ENCODE measurements around the gene PCDHGA1.

Gene PCDHGA1

DNA sequence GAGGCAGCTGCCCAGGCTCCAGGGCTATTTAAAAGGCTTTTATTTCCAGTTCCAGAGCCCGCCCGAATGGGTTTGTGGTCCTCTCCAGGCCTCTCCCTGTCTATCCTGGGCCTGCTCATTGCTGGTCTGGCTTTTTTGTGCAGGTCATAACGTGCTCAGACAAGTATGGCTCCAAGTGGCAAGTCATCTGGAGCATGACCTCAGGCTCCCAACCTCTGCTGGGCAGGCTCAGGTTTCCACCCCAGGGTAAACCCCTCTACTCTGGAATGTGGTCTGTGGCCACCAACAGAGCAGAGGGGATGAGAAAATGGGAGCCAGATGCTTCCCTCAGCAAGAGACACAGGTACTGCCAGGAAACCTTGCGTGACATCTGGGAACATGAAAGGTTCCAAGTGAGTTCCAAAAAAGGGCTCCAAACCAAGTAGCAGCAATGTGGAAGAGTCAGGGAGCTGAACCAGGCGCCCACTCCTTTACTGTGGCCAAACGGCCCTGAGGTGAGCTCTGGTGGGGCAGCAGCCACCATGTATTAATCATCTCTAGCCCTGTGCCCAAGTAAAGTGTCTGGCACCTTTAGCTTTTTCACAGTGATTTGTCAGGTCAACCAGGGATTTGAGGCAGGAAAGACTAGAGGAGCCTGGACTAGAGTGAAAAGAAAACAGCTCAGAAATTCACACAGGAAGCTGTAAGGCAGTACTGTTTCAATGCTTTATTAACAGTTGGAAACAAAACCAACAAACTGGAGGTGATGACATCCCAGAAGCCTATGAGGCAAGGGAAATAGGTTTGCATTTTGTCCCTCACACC is 184.2 kb downstream of the PCDHGA1 start:
- DNase-seq (peak; percentile 31), ATAC-seq (peak; percentile 29)

DNA sequence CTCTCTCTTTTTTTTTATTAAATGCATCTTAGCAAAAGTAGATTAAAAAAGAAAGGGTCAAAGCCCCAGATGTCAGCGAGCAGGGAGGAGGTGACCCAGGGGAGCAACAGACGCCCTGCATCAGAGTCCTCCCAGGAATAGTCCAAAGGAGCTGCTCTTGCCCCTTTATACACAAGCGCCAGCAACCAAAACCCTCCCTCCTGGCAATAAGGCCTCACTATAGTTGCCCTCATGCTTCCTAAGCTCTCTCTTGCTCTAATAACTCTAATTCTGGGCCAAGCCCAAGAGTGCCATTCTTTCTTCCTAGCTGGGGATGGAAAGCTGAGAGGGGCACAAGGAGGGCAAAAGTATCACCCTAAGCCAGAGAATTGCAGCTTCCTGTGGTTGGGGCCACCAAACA is 184.8 kb downstream of the PCDHGA1 start:
- ATAC-seq, result no peak
- no peak for DNase-seq

DNA sequence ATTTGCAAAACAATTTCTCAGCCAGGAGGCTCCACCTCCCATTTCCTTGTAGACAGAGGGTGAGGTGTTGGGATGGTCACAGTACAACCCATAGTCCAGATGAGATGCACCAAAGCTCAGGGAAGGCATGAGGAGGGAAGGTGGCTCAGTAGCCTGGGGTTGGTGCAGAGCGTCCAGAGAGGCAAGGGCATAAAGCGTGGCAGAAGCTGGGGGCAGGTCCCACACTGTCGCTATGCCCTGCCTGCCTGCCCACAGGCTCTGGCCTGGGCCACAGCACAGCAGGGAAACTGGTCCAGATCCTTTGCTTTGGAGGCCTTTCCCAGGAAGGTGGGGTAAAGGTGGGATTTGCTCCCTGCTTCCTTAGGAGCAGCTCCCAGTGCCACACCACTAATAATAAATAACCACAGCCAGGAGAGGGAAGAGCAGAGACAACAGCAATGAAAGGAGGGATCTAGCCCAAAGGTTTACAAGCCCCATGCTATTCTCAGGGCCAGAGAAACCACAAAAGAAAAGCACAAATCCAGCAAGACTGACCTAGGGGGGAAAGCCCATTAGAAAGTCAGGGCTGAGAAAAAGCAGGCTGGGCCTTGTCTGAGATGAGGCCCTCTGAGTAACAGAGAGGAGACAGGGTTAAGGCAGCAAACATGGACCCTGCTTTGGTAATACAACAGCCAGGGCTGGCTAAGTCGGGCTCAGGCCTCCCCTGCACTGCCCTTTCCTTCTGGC is 185.8 kb downstream of the PCDHGA1 start:
- DNase-seq (no peak), ATAC-seq (no peak)

DNA sequence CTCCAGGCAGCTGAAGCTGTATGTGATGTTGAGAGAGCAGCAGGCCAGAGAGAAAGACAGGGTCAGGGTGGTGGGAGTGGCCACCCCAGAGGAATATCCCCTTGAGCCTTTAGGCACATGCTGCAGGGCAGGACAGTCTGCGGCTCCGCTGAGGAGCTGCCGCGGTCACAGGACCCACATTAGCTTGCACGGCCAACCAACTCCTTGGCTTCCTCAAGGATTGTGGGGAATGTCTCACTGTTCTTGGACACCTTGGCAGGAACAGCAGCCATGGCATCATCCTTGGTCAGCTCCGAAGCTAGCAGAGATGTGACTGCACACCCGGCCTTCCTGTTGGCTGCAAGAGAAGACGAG is 186.3 kb downstream of the PCDHGA1 start:
- DNase-seq, result no peak
- no peak for ATAC-seq

DNA sequence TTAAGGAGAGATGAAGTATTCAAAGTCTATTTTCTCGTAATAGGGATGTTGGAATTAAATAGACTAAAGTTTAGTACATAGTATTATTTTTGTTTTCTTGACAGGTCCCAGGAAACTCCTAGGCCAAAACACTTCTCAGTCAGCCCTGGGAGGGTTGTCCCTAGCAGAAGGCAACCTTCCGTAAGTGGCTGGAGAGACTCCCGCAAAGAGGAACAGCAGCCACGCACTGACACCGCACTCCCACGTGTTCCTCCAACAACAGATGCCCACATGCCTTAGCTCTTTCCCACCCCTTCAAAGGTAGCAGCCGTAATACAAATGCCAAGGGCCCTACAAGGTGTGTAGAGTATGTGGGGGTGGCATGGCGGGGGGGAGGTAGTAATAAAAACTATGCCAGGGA is 187.0 kb downstream of the PCDHGA1 start:
- ATAC-seq (no peak), DNase-seq (no peak)

DNA sequence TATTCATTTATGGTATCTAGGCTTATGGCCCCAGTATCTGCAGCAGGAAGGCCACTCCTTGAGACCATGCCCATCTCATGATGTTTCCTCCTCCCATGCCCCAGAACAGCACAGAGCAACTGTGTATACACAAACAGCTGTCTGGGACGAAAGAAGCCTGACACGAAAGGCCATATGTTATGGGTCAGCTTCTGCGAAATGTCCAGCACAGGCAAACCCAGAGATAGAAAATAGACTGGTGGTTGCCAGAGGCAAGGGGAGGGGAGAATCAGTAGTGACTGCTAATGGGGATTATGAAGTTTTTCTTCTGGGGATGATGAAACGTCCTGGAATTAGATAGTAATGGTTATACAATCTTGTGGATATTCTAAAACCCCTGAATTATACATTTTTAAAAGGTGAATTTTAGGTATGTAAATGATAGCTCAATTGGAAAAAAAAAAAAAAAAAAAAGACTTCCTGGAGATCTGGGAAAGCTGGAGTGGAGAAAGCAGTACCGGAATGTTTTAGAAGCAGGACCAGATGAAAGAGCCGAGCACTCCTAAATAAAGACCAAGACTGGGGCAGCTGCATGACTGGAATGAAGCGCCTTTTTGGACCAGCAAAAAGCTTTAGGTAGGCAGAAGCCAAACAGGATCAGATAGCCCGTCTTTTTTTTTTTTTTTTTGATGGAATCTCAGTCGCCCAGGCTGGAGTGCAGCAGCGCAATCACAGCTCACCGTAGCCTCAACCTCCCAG is 187.7 kb downstream of the PCDHGA1 start:
- no peak for ATAC-seq
- DNase-seq, result no peak

DNA sequence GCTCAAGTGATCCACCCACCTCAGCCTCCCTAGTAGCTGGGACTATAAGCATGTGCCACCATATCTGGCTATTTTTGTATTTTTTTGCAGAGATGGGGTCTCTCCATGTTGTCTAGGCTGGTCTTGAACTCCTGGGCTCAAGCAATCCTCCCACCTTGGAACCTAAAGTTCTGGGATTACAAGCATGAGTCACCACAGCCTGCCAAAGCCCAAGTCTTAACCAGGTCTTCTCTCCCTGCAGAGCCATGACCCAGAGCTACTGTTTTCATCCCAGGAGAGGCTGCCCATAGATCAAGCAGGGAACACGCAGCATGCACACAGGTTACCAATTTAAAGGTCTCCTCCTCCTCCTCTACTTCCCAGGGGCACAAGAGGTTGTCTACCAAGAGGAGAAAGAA is 188.3 kb downstream of the PCDHGA1 start:
- DNase-seq, result no peak
- ATAC-seq, result no peak

DNA sequence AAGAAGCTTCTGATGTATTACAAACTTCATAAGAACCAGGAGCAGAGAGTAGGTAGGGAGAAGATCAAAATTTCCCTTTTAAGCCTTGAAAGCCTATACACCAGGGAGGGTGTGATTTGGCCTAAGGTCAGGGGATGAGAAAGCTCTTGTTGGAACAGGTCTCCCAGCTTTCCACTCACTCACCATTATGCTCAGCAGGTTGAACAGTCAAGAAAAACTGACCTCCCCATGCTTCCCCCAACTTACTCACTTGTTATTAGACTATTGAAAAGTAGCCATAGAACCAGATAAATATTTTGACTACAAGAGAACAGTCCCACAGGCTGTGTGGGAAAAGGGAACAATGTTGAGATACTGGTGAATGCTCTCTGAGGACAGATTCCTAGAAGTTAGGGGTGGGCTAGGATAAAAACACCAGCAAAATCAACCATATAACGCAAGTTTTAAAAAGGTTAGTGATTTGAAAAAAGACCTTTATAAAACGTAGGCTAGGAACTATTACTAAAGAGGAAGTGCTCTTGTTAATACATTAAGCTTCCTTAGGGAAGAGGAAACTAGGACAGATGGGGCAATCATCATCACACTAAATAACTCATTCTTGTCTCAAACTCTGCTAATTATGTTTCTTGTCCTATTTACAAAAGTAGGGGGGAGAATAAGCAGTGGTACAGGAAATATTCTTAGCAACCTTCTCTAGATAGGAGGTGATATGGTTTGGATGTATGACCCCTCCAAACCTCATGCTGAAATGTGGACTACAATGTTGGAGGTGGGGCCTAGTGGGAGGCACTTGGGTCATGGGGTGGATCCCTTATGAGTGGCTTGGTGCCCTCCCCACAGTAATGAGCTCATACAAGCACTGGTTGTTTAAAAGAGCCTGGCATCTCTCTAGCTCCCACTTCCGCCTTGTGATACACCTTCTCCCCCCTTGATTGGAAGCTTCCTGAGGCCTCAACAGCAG is 189.6 kb downstream of the PCDHGA1 start:
- ATAC-seq, result no peak
- no peak for DNase-seq

DNA sequence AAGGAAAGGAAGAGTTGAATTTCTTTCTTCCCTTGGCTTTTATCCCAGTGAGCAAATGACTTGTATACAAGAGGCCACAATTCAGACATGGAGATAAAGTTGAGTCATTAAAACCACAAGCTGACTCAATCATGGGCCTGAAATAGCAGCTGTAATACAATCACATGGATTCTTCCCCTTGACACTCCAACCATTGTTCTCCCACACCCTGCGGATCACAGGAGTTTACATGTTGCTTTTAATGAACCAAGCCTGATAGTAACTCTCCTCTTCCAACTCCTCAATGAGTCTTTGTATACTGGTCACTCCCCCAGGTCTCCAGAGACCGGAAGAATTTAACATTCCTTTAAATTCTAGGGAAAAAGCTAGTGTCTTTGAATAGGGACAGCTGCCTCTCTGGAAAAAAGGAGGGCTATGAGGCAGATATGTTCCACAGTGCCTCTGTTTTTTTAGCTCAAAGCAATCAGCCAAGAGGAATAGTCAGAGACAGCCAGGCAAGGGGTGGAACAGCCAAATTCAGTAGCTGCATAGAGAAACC is 191.0 kb downstream of the PCDHGA1 start:
- no peak for DNase-seq
- peak; percentile 75 for ATAC-seq

DNA sequence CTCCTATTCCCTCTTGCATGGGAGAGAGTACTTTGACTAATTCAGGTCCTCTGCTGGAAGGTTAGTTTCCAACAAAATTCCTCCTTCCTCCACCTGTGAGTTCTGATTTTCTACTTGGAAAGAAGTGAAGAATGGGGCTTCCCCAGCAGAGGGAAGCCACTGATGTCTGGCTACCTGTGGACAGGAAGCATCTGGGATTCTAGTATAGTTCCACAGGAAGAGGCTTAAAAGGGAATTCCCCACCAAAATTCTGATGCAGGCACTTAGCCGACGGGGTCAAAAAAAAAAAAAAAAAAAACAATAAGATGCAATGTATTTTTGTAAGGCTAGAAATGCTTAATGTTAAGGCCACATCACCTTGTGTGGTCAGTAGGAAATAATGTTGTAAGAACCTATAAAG is 192.0 kb downstream of the PCDHGA1 start:
- no peak for DNase-seq
- ATAC-seq, result no peak

DNA sequence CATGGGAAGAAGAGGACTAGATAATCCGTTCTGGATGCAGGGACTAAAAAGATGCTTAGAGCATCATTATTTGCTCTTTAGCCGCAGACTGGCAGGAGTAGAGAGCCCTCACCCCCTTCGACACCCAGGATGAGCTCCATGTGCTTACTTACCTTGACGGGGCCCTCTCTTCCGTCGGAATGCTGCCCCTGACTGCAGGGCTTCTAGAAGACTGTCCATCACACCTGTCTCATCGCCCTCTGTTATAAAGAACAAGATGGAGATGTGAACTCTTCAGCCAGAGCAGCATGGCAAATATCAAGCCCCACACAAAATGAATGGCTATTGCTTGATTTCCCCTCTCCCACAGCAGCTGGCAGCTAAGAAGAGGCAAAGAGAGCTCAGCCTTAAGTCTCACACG is 193.7 kb downstream of the PCDHGA1 start:
- DNase-seq (no peak), ATAC-seq (no peak)

DNA sequence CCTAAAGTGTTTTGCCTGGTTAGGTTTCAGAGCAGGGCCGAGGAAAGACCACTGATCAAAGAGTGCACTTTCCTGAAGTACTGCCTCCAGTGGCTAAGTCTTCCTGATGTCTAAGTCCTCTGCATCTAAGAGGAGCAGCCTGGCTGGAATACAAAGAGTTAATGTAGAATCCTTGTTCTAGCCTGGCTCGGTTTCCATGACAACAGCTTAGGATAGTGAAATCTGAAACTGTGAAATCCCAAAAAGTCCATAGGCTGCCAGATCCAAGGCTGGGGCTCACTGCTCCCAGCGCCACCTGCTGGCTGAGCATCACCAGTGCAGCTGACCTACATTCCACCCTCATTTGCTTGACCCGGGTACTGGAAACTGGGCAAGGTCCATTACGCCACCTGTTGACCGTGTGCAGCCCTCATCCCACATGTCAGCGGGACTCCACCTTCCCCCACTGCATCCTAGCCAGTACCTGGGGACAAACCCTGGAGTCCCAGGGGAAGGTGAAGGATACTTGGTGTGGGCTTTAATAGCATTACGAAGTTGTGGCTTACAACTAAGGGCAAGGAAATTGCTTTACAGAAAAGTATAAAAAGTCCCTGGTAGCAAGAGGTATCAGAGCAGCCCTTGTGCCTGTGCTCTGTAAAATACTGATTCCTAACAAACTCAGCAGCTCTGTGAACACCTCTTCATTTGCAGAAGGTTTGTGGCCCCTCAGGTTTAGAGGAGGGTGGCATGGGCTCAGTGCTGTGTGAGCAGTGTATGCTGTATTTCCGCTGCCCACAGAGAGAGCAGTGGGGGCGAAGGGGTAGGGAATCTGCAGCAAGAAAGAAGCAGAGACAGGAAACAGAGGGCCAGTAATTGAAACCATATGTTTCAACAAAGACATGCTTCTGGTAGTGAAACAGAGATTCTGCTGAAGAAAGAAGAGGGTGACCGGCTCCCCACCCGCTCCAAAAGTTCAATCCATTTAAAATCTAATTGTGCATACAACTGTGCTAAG is 194.6 kb downstream of the PCDHGA1 start:
- ATAC-seq, result peak; percentile 70
- DNase-seq, result peak; percentile 59

DNA sequence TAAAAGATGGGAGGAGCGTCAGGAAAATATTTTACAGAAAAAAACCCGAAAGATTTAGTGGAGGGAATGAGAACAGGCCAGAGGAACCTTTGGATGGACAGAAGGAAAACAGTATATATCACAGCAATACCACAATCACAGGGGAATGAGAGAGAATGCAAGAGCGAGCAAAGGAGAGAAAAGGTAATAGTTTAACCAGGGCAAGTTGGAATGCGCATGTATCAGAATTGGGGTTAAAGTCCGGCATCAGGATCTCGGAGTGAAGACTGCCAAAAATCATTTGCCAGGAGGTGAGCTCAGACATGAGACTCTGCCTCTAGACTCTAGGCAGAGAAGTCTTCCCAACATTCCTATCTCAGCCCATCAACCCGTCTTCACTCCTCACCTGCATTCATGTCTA is 195.3 kb downstream of the PCDHGA1 start:
- ATAC-seq (no peak), DNase-seq (no peak)

DNA sequence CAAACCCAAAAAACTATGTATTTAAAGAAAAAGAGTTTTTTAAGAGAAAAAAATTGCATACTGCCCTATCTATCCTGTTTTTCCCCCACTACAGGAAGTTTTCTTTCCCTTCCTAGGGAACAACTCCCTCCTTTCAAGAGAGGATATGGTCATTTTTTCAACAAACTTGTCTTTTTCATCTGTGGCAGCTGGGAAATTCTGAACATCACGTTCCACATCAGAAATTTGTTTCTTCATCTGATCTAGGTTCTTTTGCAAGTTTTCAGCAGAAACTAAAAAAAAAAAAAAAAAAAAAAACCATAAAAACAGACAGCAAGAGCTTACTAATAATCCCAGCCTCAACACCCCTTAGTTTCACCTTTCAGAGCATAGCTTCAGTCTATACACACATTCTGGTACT is 197.1 kb downstream of the PCDHGA1 start:
- ATAC-seq (no peak), DNase-seq (no peak)

DNA sequence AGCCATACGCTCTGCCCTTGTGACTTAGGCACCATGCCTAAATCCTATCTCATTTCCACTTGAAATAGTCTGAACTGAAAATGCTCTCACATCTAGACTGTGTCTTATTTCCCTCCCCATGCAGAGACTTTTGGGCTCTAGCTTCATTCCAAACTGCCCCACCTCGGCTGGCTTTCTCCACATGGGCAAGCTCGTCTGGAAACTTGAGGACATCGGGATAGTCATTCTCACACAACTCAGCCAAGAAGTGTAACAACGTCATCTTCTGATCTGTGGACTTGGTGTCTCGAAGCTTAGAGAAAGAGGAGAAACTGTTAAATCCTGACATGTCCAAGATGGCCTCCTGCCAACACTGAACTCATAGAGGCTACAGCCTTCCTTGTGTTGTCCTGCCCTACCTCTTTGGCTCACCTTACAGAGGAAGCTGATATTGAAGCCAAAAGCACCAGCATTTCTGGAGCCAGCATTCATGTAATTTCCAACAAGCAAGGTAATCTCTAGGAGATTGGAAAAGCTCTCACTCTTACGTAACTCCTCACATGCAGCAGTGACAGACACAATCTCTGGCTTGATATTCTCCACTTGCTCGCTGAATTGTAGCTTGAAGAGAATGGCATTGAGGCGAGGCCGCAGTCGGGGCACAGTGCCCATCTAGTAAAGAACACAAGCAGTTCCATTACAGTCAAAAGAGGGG is 198.1 kb downstream of the PCDHGA1 start:
- ATAC-seq, result no peak
- no peak for DNase-seq

DNA sequence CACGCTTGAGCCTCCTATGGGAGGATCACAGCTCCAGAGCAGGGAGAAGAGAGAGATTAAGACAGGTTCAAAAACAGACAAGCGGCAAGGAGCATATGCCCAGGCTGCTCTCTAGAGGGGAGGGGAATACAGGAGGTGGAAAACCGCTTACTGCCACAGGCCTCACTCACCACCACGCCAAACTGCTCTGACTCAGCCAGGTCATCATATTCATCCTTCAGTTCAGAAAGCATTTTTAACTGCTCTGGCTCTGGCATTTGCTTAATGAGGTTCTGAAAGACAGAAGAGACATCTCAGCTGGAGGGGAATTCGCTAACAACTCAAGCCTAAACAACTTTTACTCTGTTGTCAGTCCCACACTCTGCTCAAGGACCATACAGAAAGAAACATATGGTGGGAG is 198.7 kb downstream of the PCDHGA1 start:
- ATAC-seq (no peak), DNase-seq (no peak)

DNA sequence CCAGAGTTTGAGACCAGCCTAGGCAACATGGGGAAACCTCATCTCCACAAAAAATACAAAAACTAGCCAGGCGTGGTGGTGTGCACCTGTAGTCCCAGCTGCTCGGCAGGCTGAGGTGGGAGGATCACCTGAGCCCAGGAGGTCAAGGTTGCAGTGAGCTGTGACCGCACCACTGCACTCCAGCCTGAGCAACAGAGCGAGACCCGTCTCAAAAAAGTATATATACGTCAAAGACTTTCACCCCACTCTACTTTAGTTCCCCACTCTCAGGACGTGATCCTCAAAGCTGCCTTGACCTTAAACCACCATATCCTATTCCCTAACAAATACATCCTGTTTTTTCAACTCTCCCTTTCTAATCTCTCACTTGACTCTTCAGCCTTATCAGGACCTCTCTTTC is 199.6 kb downstream of the PCDHGA1 start:
- DNase-seq (no peak), ATAC-seq (no peak)

DNA sequence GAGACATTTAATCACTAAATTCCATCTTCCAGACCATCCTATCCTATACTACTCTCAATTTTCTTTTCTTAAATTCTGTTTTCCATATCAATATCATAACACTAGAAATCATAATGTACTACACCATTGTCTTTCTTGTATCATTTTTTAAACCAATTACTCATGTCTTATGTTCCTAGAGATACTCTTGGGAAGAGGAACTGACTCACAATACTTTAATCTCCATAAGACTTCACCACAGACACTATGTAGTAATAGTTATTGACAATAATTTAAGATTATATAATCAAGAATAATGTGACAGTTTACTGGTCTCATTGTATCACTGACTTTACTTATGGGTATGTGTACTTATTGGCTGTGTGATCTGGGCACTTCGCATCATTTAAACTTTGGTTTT is 202.4 kb downstream of the PCDHGA1 start:
- no peak for ATAC-seq
- no peak for DNase-seq

DNA sequence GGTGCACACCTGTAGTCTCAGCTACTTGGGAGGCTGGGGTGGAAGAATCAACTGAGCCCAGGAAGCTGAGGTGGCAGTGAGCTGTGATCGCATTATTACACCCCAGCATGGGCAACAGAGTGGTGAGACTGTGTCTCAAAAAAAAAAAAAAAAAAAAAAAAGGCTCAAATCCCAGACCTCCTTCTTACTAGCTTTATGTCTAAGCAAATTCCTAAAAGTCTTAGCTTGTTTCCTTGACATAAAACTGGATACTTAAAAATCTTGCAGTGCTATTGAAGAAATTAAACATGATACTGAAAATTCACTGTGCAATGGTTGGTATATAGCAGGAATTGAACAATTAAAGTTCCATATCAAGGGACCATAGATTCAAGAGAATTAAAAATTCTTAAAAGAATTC is 203.6 kb downstream of the PCDHGA1 start:
- no peak for DNase-seq
- ATAC-seq, result no peak

Data from stimulated activated naive CD8-positive, alpha-beta T cell treated with anti-CD3 and anti-CD28 coated beads, Interleukin-15, Interleukin-2, amounts not matched to agents 100 U/mL and 50 U/mL, for 24 hours (primary cell).